Islet precursor cell (in vitro differentiated cells): Measurements from ENCODE around the gene GOLGA6B.
A peak's percentile ranks its signal among the peaks of the same experiment; 100 is the strongest.
"Not testable (repeated sequence)": the region's sequence is repeated elsewhere in the genome, so short reads cannot be mapped to it uniquely, and the experiment has no call there.

Experiments used
- DNase-seq: peaks from one replicate; pipeline ENCODE4 v3.0.0-alpha.2; 2018

GOLGA6B gene

GRCh38 chr15:72654397-72654796 lies at the start of gene GOLGA6B:
GOLGA6B (plus strand) TSS chr15:72654697; CDS start chr15:72654738, 41 bp downstream.
- not testable (repeated sequence) for DNase-seq

- peak; percentile 74 for DNase-seq
These were observed 49.7 kb upstream of the GOLGA6B start for GRCh38 chr15:72604794-72605193.

GRCh38 chr15:72608084-72608483 lies 46.4 kb upstream of the GOLGA6B start:
- not testable (repeated sequence) for DNase-seq

- no peak for DNase-seq
These were observed 44.6 kb upstream of the GOLGA6B start for GRCh38 chr15:72609862-72610261.

GRCh38 chr15:72612324-72612723 lies 42.2 kb upstream of the GOLGA6B start:
- not testable (repeated sequence) for DNase-seq

GRCh38 chr15:72614810-72615532 lies 39.5 kb upstream of the GOLGA6B start:
- DNase-seq = no peak

GRCh38 chr15:72615533-72616233 lies 38.8 kb upstream of the GOLGA6B start:
- not testable (repeated sequence) for DNase-seq

- DNase-seq = no peak
These were observed 37.8 kb upstream of the GOLGA6B start for GRCh38 chr15:72616491-72617210.

GRCh38 chr15:72623854-72624253 lies 30.6 kb upstream of the GOLGA6B start:
- DNase-seq = not testable (repeated sequence)

- DNase-seq = not testable (repeated sequence)
These were observed 28.3 kb upstream of the GOLGA6B start for GRCh38 chr15:72626153-72626552.

GRCh38 chr15:72628249-72629067 lies 26.0 kb upstream of the GOLGA6B start:
- not testable (repeated sequence) for DNase-seq

GRCh38 chr15:72629068-72629570 lies 25.4 kb upstream of the GOLGA6B start:
- not testable (repeated sequence) for DNase-seq

- DNase-seq = peak; percentile 83
These were observed 17.8 kb upstream of the GOLGA6B start for GRCh38 chr15:72636519-72637282.

- not testable (repeated sequence) for DNase-seq
These were observed 14.6 kb upstream of the GOLGA6B start for GRCh38 chr15:72639759-72640483.

GRCh38 chr15:72642271-72642670 lies 12.2 kb upstream of the GOLGA6B start:
- not testable (repeated sequence) for DNase-seq

- DNase-seq = not testable (repeated sequence)
These were observed 5.8 kb upstream of the GOLGA6B start for GRCh38 chr15:72648631-72649253.

GRCh38 chr15:72656014-72656413 lies 1.5 kb downstream of the GOLGA6B start:
- DNase-seq = not testable (repeated sequence)

GRCh38 chr15:72661081-72661480 lies 6.6 kb downstream of the GOLGA6B start:
- DNase-seq = not testable (repeated sequence)

GRCh38 chr15:72663931-72664330 lies 9.4 kb downstream of the GOLGA6B start:
- DNase-seq = not testable (repeated sequence)

- DNase-seq = not testable (repeated sequence)
These were observed 11.2 kb downstream of the GOLGA6B start for GRCh38 chr15:72665706-72666105.
